Activated T-helper 17 cell treated with anti-CD3 and anti-CD28 coated beads, Interleukin-2, amount 50 U/mL, for 72 hours (primary cell): ENCODE data around the gene ZFYVE28. TPM values are rescaled to one million over a fixed set of nuclear protein-coding genes. Genes with fewer than 3 reads are reported as not detected.

Experiments
- ATAC-seq: fragments of 150-1000 bp; cut with Tn5 transposase; replicated peaks from 2 replicates; pipeline ENCODE4 v1.10.0; 2021; ENCODE audit warnings: mild to moderate bottlenecking, moderate library complexity
- H3K27ac Mint-ChIP-seq: one replicate; pipeline ENCODE4 v1.8.0; 2022; ENCODE audit warnings: mixed read lengths
- H3K27me3 Mint-ChIP-seq: one replicate; pipeline ENCODE4 v1.8.0; 2022; ENCODE audit warnings: mixed read lengths
- H3K36me3 Mint-ChIP-seq: one replicate; pipeline ENCODE4 v1.8.0; 2022; ENCODE audit warnings: low read depth, mild to moderate bottlenecking, mixed read lengths
- H3K4me1 Mint-ChIP-seq: one replicate; pipeline ENCODE4 v1.8.0; 2022; ENCODE audit warnings: mixed read lengths
- H3K4me3 Mint-ChIP-seq: one replicate; pipeline ENCODE4 v1.8.0; 2022; ENCODE audit warnings: mild to moderate bottlenecking, mixed read lengths
- H3K9me3 Mint-ChIP-seq: one replicate; pipeline ENCODE4 v1.8.0; 2022; ENCODE audit warnings: mixed read lengths
- total RNA-seq, 2 donors: library from RNA; stranded (reverse); gene quantifications; one replicate each; pipeline ENCODE4 v1.2.3, GENCODE V29; 2022

The ZFYVE28 gene
- total RNA-seq, 2 donors from 2014 or later, result 36.3 to 42.7 TPM

GRCh38 chr4:2399631-2400190 lies 18.7 kb downstream of the ZFYVE28 start:
- no peaks in the 10 kb centered on the region for H3K36me3 Mint-ChIP-seq
- ATAC-seq, result no peak

DNA sequence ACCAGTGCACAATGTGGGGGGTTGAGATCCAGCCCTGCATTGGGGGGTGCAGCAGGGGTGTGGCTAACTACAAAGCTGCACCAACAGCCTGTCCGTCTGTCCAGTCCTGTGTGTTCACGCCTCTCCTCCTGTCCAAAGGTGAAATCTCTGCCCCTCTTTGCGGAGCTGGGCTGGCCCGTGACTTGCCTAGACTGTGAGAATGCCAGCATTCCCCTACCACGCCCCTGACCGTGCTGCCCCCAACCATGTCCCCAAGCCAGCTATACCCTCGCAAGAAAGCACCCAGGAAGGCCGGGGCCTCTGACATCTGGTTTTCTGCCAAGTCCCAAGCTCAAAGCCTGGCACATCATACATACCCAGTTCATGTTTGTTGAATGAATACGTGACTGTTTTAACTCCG lies 19.2 kb downstream of the ZFYVE28 start:
- H3K27ac Mint-ChIP-seq, result no peak overlapping the region
- no peaks in the 10 kb centered on the region for H3K27me3 Mint-ChIP-seq
- H3K4me3 Mint-ChIP-seq, result no peak overlapping the region
- H3K36me3 Mint-ChIP-seq, result no peaks in the 10 kb centered on the region
- ATAC-seq, result no peak
- no peaks in the 10 kb centered on the region for H3K9me3 Mint-ChIP-seq
- peaks cover 38% of the 10 kb centered on the region for H3K4me1 Mint-ChIP-seq

More at GRCh38 chr4:2399631-2400190, 18.7 kb downstream of the ZFYVE28 start:
- Mint-ChIP-seq H3K27me3 (no peaks in the 10 kb centered on the region), H3K9me3 (no peaks in the 10 kb centered on the region), H3K4me3 (no peak overlapping the region), H3K27ac (no peak overlapping the region), H3K4me1 (peaks cover 33% of the 10 kb centered on the region)

- Mint-ChIP-seq H3K27me3 (no peaks in the 10 kb centered on the region), H3K36me3 (no peaks in the 10 kb centered on the region), H3K4me3 (no peak overlapping the region), H3K27ac (no peak overlapping the region), H3K4me1 (peaks cover 44% of the 10 kb centered on the region), H3K9me3 (no peaks in the 10 kb centered on the region)
- no peak for ATAC-seq
Measured at GRCh38 chr4:2397596-2398379, 20.7 kb downstream of the ZFYVE28 start.

DNA sequence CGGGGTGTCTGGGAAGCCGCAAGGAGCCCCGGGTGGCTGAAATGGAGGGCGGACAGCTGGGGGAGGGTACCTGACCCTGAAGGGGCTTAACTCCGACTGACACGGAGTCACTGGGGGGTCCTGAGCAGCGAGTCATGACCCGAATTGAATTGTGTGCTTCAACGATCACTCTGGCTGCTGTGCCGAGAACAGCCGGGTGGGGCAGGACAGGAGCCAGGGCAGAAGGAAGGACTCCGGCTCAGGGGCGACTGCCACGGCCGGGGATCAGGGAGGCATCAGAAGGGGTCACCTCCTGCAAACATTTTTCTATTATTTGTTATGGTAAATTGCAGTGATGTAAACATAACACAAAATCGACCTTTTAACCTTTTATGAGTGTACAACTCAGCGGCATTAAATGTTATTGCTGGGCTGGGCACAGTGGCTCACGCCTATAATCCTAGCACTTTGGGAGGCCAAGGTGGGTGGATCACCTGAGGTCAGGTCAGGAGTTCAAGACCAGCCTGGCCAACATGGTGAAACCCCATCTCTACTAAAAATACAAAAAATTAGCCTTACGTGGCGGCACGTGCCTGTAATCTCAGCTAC lies 21.6 kb downstream of the ZFYVE28 start:
- Mint-ChIP-seq H3K27ac (no peak overlapping the region), H3K4me3 (no peak overlapping the region), H3K4me1 (peaks cover 38% of the 10 kb centered on the region), H3K36me3 (no peaks in the 10 kb centered on the region), H3K9me3 (no peaks in the 10 kb centered on the region), H3K27me3 (no peaks in the 10 kb centered on the region)
- no peak for ATAC-seq

- no peak overlapping the region for H3K27ac Mint-ChIP-seq
- no peak overlapping the region for H3K4me3 Mint-ChIP-seq
- peaks cover 39% of the 10 kb centered on the region for H3K4me1 Mint-ChIP-seq
- no peaks in the 10 kb centered on the region for H3K36me3 Mint-ChIP-seq
- no peaks in the 10 kb centered on the region for H3K9me3 Mint-ChIP-seq
- ATAC-seq, result no peak
- H3K27me3 Mint-ChIP-seq, result no peaks in the 10 kb centered on the region
Measured at GRCh38 chr4:2395584-2395983, 22.9 kb downstream of the ZFYVE28 start.

GRCh38 chr4:2395038-2395437 lies 23.4 kb downstream of the ZFYVE28 start:
- no peak for ATAC-seq
- Mint-ChIP-seq H3K27ac (no peak overlapping the region), H3K36me3 (no peaks in the 10 kb centered on the region), H3K4me1 (peaks cover 34% of the 10 kb centered on the region), H3K9me3 (no peaks in the 10 kb centered on the region), H3K4me3 (no peak overlapping the region), H3K27me3 (no peaks in the 10 kb centered on the region)

- Mint-ChIP-seq H3K4me3 (peak overlapping the region; percentile 12), H3K27me3 (no peaks in the 10 kb centered on the region), H3K9me3 (no peaks in the 10 kb centered on the region), H3K27ac (no peak overlapping the region), H3K36me3 (no peaks in the 10 kb centered on the region), H3K4me1 (peaks cover 34% of the 10 kb centered on the region)
- no peak for ATAC-seq
Measured at GRCh38 chr4:2394528-2394927, 23.9 kb downstream of the ZFYVE28 start.

- Mint-ChIP-seq H3K27ac (peak overlapping the region; percentile 20), H3K4me3 (peak overlapping the region; percentile 12), H3K36me3 (no peaks in the 10 kb centered on the region), H3K4me1 (peaks cover 34% of the 10 kb centered on the region), H3K9me3 (no peaks in the 10 kb centered on the region), H3K27me3 (no peaks in the 10 kb centered on the region)
- ATAC-seq, result peak; percentile 24
Measured at GRCh38 chr4:2393353-2394270, 24.8 kb downstream of the ZFYVE28 start.

GRCh38 chr4:2390784-2391421 lies 27.5 kb downstream of the ZFYVE28 start:
- no peaks in the 10 kb centered on the region for H3K36me3 Mint-ChIP-seq
- no peak overlapping the region for H3K4me3 Mint-ChIP-seq
- H3K27ac Mint-ChIP-seq, result no peak overlapping the region
- ATAC-seq, result no peak
- no peaks in the 10 kb centered on the region for H3K9me3 Mint-ChIP-seq
- no peaks in the 10 kb centered on the region for H3K27me3 Mint-ChIP-seq
- H3K4me1 Mint-ChIP-seq, result peaks cover 26% of the 10 kb centered on the region

DNA sequence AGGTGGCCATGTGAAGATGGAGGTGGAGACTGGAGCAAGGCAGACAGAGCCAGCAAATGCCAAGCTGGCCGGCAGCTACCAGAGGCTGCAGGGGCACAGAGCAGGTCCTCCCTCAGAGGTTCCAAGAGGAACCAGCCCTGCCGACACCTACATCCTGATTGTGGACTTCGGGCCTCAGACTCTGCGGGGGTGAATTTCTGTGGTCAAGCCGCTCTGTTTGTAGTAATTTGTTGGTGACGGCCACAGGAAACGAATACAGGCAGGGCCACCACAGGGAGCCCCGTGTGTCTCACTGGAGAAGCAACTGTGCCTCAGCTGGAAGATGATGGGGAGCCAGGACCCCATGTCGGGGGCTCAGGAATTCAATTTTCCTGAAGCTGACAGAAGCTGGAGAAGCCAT lies 28.3 kb downstream of the ZFYVE28 start:
- H3K4me1 Mint-ChIP-seq, result peaks cover 26% of the 10 kb centered on the region
- no peak overlapping the region for H3K27ac Mint-ChIP-seq
- H3K4me3 Mint-ChIP-seq, result no peak overlapping the region
- no peaks in the 10 kb centered on the region for H3K36me3 Mint-ChIP-seq
- no peaks in the 10 kb centered on the region for H3K27me3 Mint-ChIP-seq
- no peaks in the 10 kb centered on the region for H3K9me3 Mint-ChIP-seq
- ATAC-seq, result no peak

DNA sequence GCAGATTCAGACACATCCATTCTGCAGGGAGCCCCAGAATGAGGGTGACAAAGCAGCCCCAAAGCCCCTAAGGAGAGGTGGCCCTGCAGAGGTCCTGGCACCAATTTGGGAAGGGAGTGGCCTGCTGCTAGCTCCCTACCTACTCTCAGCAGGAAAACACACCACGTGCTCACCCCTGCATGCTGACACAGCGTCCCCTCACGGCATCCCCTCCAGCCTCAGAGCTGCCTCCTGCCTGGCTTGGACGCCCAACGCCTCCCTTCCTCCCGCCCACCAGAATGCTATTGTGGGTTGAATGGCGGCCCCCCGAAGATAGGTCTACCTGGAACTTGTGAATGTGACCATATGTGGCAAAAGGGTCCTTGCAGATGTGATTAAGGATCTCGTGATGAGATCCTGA lies 28.8 kb downstream of the ZFYVE28 start:
- Mint-ChIP-seq H3K36me3 (no peaks in the 10 kb centered on the region), H3K4me1 (peaks cover 21% of the 10 kb centered on the region), H3K27ac (no peak overlapping the region), H3K9me3 (no peaks in the 10 kb centered on the region), H3K4me3 (no peak overlapping the region), H3K27me3 (no peaks in the 10 kb centered on the region)
- ATAC-seq, result no peak

GRCh38 chr4:2388429-2389182 lies 29.8 kb downstream of the ZFYVE28 start:
- H3K27me3 Mint-ChIP-seq, result no peaks in the 10 kb centered on the region
- ATAC-seq, result no peak

GRCh38 chr4:2387829-2388228 lies 30.6 kb downstream of the ZFYVE28 start:
- Mint-ChIP-seq H3K9me3 (no peaks in the 10 kb centered on the region), H3K36me3 (no peaks in the 10 kb centered on the region), H3K4me1 (peaks cover 11% of the 10 kb centered on the region), H3K27ac (peak overlapping the region; percentile 65), H3K27me3 (no peaks in the 10 kb centered on the region), H3K4me3 (no peak overlapping the region)
- no peak for ATAC-seq

More at GRCh38 chr4:2388429-2389182, 29.8 kb downstream of the ZFYVE28 start:
- no peaks in the 10 kb centered on the region for H3K36me3 Mint-ChIP-seq
- no peak overlapping the region for H3K4me3 Mint-ChIP-seq
- H3K9me3 Mint-ChIP-seq, result no peaks in the 10 kb centered on the region
- H3K4me1 Mint-ChIP-seq, result peaks cover 11% of the 10 kb centered on the region
- H3K27ac Mint-ChIP-seq, result peak overlapping the region; percentile 65
